SK-N-SH (cell line): ENCODE measurements around the gene MBTPS1.

Experiments
- ELF1 ChIP-seq: IDR thresholded peaks from 2 replicates; pipeline ENCODE4 v1.4.0; 2012
- EP300 ChIP-seq, 2 experiments: IDR thresholded peaks; 2 replicates each; pipeline versions ENCODE4 v1.4.0 to v1.6.1; 2012; ENCODE audit warnings: borderline replicate concordance in 1 of 2, low read depth in 1 of 2, low read length in 1 of 2
- FOXJ3 ChIP-seq: sonication (generic); formaldehyde crosslinking; IDR thresholded peaks from 2 replicates; pipeline ENCODE4 v1.5.1; 2020; ENCODE audit warnings: mild to moderate bottlenecking, missing genetic modification reagents
- MXI1 ChIP-seq: IDR thresholded peaks from 2 replicates; pipeline ENCODE4 v1.6.1; 2012; ENCODE audit warnings: mild to moderate bottlenecking, low read depth, low read length, improper control_type of control experiment
- POLR2AphosphoS5 ChIP-seq: IDR thresholded peaks from 2 replicates; pipeline ENCODE4 v1.6.1; 2012; ENCODE audit warnings: low read depth, low read length
- RCOR1 ChIP-seq: fragments of 150-350 bp; IDR thresholded peaks from 2 replicates; pipeline ENCODE4 v1.6.1; 2017; ENCODE audit warnings: antibody characterized with exemption, low read length
- RXRA ChIP-seq: IDR thresholded peaks from 2 replicates; pipeline ENCODE4 v1.4.0; 2012; ENCODE audit warnings: low read depth, mild to moderate bottlenecking, borderline replicate concordance
- SIN3A ChIP-seq: IDR thresholded peaks from 2 replicates; pipeline ENCODE4 v1.6.1; 2012; ENCODE audit warnings: low read depth, mild to moderate bottlenecking, low read length, moderate library complexity, borderline replicate concordance
- TAF1 ChIP-seq: IDR thresholded peaks from 2 replicates; pipeline ENCODE4 v1.6.1; 2012; ENCODE audit warnings: low read depth, mild to moderate bottlenecking, low read length, moderate library complexity, borderline replicate concordance
- USF2 ChIP-seq: fragments of 150-350 bp; IDR thresholded peaks from 2 replicates; pipeline ENCODE4 v1.6.1; 2017; ENCODE audit warnings: antibody characterized with exemption, low read length, low read depth, borderline replicate concordance
- YY1 ChIP-seq: IDR thresholded peaks from 2 replicates; pipeline ENCODE4 v1.4.0; 2012; ENCODE audit warnings: low read depth, mild to moderate bottlenecking
- TF ChIP-seq, protein P1 (sequence below): fragments of 200-600 bp; sonication (generic); IDR thresholded peaks from 2 replicates; pipeline ENCODE4 v1.6.1; 2017; ENCODE audit warnings: antibody characterized with exemption, mild to moderate bottlenecking, moderate library complexity
- TF ChIP-seq, protein P2 (sequence below): IDR thresholded peaks from 2 replicates; pipeline ENCODE4 v1.4.0; 2012; ENCODE audit warnings: low read depth

DNA sequence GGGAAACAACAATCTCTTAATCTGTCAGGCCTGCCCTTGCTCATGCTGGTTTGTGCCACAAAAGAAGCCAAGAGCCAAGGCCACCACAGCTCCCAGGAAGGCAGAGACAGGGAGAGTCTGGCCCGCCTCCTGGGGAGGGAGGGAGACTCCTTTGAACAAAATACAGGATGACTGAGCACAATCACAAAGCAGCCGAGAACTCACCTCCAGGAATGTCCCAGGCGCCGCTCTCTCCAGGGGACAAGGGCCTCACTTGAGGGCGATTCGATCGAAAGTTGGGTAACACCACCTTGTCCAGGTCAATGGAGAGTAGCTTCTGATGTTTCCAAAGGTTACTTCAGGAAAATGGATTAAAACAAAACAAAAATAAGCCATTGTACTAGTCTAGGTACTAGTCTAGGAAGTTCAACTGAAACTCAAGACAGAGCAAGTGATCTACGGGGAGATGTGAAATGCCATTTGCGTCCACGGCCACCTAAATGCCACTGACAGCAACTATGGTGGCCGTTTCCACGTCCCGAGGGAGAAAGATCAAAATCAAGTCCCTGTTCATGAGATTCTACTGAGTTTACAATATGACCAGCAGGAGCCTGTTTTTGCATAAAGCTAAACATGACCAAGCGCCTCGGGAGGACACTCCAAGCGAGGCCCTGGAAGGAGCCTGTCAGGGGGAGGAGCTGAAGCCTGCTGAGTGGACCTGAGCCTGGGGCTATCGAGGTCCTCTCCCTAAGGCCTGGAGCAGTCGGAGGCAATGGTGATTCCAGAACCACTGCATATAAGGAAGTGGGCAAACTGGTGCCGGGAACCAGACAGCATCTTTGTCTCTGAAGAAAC, 60.7 kb downstream of the MBTPS1 start:
- TF ChIP-seq POLR2AphosphoS5 (no peak), YY1 (no peak), RXRA (no peak), TAF1 (no peak), RCOR1 (no peak), MXI1 (no peak), EP300 (IDR thresholded peaks at IDR 0.05; ENCODE audit: borderline replicate concordance in 1 of 2, low read depth in 1 of 2, low read length in 1 of 2) (no peak), USF2 (no peak), FOXJ3 (CRISPR knock-in tag) (no peak), SIN3A (no peak), ELF1 (no peak)
- TF ChIP-seq, protein P1, sequence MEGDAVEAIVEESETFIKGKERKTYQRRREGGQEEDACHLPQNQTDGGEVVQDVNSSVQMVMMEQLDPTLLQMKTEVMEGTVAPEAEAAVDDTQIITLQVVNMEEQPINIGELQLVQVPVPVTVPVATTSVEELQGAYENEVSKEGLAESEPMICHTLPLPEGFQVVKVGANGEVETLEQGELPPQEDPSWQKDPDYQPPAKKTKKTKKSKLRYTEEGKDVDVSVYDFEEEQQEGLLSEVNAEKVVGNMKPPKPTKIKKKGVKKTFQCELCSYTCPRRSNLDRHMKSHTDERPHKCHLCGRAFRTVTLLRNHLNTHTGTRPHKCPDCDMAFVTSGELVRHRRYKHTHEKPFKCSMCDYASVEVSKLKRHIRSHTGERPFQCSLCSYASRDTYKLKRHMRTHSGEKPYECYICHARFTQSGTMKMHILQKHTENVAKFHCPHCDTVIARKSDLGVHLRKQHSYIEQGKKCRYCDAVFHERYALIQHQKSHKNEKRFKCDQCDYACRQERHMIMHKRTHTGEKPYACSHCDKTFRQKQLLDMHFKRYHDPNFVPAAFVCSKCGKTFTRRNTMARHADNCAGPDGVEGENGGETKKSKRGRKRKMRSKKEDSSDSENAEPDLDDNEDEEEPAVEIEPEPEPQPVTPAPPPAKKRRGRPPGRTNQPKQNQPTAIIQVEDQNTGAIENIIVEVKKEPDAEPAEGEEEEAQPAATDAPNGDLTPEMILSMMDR, result no peak
- TF ChIP-seq, protein P2, sequence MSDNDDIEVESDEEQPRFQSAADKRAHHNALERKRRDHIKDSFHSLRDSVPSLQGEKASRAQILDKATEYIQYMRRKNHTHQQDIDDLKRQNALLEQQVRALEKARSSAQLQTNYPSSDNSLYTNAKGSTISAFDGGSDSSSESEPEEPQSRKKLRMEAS, result no peak
